HG03521 (cell line): ENCODE measurements around the gene PRKN.

Source experiments
- ATAC-seq: cut with Tn5 transposase; IDR thresholded peaks from one replicate; pipeline ENCODE4 v1.9.1; 2021; ENCODE audit warnings: mild to moderate bottlenecking, moderate library complexity; ENCODE audit not compliant: unreplicated experiment

Gene PRKN

DNA sequence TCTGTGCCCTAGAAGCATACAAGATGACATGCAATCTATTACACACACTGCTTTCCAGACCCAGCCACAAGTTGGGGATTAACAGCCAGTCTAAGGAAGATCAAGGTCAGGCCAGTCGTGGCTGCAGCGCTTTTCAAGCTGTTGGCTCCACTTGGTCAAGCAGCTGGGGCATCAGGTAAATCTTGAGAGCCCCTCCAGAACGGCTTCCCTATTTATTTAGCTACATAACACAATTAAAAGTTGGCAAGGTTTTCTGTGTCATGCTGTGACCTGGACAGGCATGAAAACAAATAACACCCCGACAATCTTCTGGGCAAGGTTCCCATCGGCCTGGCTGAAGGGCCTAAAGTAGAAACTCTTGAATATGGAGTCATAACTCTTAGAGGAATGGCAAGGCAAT, 524.3 kb downstream of the PRKN start:
- ATAC-seq, result no peak

DNA sequence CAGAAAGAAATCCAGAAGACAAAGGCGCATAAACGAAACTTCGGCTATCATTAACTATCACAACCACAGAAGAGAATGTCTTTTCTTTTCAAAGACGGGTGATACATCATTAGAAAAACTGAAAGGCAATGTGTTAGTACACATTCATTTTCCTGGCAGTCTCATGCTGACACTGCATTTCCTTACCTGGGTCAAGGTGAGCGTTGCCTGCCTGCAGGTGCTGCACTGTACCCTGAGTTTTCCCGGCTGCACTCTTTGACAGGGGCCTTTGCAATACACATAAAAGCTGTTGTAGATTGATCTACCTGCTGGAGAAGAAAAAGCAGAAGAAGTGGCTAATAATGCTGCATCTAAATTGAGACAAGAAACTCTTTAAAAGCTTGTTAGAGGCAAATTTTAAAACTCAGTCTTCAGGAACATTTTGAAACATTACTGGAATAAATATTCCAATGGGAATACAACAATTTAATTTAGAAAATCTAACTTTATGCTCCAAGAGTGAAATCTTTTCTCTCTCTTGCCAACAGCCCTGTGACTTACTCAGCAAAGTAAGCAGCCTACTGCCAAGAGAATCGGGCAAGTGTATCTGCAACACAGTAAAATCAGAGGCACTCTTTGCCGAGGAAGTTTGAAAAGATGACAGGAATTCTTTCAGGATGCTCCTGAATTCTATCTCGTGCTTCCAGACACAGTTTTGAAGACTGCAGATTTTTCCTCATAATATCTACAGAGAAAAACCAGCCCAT, 526.4 kb downstream of the PRKN start:
- no peak for ATAC-seq

DNA sequence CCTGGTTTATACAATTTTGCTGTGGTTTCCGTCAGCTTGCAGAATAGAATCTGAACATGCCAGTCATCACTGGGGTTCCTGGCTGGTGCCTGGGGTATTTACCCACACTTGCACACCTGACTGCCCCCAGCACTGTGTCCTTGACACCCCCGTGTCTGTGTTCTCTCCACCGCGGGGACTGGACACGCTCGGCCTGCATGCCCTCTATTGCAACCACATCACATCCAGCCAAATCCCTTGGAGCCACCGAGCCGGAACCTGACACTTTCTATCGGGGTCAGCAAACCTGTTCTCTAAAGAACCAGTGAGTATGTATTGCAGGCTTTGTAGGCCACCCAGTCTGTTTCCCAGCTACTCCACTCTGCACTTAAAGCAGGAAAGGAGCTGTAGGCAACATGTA, 527.5 kb downstream of the PRKN start:
- ATAC-seq, result no peak

DNA sequence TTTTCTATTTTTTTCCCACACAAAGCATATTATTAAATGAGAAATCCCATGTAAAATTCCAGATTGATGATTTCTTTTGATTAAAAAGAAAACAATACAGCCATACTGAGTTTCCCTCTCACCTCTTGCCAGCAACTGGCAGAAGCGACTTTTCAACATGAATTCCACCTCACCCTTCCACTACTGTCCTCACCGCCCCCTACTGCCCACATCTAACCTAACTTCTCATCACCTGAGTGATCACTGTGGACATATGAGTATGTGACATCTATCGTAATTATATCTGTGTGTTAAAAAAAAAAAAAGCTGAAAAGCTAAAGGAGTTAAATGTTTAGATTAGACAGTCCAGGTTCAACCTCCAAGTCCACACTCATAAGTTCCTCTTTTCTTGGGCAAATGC, 528.6 kb downstream of the PRKN start:
- no peak for ATAC-seq

DNA sequence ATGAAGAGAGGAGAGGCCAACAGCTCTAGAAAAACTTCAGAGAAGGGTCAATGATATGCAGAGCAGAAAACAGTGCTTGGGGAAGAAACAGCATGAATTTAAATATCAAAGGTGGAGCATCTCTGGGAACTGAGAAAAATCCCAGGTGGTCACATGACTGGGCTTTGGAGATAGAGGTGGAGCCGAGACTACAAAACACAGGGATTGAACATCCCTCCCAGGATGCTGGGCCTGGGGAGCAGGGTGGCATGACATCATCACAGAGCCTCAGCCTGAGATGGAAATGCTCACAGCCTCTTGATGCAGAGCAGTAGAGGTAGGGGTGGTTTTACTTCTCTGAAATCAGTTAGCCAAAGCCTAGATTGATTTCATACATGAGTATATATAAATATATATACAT, 529.5 kb downstream of the PRKN start:
- no peak for ATAC-seq

DNA sequence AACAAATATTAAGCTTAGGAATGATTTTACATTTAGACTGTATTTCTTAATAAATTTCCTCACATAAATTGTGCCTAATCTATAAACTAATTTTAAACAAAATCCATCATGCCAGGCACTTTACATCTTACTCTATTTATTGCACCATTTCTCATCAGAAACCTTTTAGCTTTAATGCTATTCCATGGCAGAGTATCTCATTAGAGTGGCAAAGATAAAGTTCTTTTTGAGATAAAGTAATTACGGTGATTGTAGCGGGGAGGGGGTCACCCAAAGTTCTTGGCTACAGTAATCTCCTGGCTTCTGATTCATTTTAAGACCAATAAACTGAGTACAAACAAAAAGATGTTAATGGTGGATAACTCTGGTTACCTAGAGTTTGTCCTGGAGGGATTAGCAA, 532.1 kb downstream of the PRKN start:
- no peak for ATAC-seq

DNA sequence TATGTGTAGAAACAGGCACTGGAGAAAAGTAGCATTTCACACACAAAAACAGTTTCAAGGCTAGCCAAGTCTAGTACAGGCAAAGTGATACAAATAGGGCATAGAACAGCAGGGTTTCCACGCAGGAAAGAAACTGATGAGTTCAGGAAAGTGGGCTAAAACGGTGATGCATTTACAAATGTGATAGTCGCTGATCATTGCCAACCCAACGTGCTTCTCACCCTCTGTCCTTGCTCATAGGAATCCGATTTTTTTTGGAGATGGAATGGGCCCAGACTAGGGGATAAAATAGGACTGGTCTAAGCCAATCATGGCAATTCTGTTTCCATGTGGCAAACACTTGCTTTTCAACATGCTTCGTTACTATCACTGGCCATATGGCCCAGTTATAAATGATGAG, 536.6 kb downstream of the PRKN start:
- no peak for ATAC-seq

DNA sequence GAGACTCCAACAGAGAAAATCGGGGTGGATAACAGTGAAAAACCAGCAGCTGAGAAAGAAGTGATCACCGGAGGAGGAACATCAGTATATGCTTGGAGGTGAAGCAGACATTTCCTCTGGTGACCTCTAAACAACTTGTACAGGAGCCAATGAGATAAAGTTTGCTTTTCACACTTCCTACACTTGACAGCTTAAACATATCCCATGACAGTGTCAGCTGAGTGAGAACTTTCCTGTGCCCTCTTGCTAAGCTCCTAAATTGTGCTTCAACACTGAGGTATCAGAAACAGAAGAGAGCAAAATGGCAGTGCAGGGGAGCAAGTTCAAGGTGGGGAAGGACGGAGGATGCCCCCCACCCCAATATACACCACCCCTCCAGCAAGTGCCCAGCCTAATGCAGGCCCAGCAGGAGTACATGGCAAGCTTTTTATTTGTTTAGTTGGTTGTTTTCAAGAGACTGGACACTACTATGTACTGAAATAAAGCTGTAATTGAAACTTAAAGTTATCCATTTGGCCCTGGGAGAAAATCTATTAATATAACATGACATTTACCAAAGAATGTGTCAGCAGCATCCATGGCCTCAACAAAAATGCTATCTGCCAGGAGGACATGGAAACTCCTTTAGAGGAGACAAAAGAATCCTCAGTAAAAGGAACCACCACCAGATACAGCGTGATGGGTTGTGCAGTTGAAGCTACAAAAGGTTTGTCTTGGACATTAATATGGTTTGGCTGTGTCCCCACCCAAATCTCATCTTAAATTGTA, 540.2 kb downstream of the PRKN start:
- ATAC-seq, result no peak

DNA sequence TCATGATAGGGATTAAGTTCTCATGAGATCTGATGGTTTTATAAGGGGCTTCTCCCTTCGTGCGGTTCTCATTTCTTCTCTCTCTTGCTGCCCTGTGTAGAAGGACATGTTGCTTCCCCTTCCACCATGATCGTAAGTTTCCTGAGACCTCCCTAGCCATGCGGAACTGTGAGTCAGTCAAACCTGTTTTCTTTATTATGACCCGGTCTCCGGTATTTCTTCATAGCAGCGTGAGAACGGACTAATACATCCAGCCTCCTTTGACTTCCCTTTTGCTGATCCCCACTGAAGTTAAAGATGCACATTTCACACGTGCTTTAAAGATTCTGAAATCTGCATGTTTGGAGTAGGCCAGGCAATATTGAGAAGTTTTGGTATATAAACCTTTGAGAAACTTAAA, 543.1 kb downstream of the PRKN start:
- no peak for ATAC-seq

DNA sequence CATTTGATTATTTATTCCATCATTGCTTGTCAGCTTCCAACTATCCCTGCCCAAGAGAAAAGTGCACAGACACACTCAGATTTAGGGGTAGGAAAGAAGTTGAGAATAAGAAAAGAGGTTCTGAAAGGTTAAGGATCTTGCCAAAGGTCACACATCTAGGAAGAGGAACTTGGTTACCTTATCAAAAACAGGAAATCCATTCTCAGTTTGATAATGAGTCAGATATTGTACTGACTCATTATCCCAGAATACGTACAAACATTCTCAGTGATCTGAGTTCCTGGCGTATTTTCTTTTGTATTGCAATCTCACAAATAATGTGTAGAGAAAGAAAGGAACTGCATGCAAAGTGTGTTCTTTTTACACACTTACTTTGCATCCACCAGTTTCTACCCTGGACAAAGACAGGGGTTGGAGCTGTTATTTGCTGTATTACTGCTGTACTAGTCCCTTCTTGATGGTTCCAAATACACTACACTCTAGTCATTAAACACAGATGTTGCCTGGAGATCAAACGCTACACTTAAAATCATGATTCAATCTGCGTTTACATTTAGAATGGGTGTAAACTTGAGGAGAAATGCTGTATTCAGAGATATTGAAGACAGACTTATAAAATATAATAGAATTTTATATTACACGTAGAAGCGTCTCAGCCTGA, 545.7 kb downstream of the PRKN start:
- ATAC-seq, result no peak

DNA sequence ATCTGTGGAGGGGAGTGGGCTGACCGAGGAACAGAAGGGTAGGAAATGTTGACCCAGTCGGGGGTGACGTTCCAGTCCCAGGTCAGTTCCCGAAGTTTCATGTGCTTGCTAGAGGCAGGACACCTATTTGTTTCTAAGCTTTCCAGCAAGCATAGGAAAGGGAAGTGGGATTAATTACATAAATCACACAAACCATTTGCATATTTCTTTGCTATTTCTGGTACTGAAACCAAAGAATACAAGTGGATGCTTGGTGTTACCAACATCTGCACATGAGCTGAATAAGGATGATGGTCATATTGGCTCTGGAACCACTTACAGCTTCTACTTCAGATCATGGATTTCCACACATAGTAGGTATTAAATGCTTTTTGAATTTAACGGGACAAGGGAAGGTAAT, 546.5 kb downstream of the PRKN start:
- no peak for ATAC-seq

DNA sequence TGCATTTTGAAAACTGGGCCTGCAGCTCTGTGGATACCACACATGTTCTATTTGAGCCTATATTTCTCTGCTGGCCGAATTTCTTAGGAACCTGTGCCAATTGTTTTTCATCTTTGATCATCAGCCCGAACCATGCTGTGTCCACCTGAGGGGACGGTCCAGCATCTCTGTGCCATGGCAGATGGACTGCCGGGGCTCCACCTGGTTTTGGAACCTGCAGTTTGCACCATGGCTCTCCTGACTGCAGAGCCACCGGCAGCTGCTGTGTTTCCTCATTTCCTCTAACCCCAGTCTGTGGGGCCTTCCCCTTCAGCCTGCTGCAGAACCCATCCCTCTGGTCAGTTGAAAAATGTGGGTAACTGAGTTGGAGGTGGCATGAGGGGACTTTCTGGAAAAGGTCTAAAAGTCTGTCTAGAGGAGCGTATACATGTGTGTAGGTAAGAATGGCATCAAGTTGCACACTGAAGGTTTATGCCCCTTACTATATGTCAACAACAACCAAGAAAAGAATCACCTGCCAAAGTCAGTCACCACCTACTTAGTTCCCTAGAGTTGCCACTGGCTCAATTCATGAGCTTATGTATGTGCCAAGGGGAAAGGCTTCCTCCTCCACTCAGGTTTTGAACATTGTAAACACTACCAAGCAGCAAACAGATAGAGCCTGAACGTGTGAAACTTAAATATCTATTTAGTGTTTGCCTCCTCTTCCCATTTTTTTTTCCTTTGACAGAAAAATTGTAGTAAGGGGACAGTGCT, 548.2 kb downstream of the PRKN start:
- ATAC-seq, result no peak

DNA sequence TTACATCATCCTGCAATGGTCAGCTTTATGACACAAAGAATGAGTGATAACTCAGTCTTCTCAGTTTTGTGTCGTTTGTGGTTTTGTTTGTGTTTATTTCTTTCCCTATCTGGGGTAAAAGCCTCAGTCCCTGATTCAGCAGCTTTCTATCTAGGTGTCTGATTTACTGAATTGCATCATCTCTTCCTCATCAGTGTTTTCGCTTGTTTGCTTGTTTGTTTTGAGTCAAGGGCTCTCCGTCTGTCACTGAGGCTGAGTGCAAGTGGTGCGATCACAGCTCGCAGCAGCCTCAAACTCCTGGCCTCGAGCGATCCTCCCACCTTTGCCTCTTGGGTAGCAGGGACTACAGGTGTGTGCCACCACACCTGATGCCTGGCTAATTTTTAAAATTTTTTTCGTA, 548.9 kb downstream of the PRKN start:
- ATAC-seq, result no peak

DNA sequence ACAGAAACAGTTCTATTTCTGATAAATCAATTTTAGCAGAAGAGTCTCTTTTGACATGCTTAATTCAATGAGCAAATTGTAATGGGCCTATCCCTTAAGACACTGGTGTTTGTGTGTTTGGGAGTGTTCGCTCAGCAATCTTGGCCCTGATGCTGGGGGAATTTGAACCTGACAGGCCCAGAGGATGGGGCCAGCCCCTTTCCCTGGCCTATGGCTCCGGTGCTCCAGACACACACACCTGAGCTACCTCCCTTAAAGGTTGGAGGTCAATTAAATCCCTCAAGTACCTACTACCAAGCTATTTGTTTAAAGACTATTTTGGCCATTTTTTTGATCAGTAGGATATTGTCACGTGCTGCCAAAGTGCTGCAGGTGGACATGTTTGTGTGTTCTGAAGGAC, 549.3 kb downstream of the PRKN start:
- ATAC-seq, result no peak

DNA sequence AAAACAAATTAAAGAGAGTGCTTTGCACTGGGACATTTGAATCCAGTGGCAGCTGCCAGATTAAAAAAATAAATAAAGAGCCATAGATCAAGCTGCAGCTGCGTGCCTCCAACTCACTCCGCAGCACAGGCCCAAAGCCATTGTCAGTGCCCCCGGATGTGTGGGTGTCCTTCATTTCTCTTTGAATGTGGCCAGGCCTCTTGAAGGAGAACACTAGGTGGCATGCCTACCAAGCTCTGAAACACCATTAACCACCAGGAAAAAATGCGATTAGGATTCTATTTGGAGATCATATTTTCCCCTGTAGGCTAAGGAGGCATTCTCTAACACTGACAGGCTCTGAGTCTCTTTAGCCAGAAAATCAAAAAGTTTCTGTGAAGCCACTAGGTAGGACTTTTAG, 549.8 kb downstream of the PRKN start:
- ATAC-seq, result no peak

DNA sequence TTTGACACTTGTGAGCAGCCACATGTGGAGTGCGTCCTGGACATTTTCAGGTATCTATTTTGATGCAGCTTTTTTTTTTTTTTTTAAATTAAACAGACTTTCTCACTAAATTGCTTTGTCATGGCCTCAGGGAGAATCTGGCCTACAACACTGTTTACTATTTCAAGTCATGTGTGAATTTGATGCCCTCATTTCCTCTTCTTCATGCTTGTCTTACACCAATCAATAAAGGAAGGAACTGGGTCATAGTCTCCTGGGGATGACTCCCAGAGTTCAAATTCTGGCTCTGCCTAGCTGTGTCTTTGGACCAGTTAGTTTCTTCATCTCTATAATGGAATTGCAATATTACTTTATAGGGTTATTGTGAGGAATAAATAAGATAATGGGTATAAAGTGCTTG, 554.1 kb downstream of the PRKN start:
- ATAC-seq, result no peak

DNA sequence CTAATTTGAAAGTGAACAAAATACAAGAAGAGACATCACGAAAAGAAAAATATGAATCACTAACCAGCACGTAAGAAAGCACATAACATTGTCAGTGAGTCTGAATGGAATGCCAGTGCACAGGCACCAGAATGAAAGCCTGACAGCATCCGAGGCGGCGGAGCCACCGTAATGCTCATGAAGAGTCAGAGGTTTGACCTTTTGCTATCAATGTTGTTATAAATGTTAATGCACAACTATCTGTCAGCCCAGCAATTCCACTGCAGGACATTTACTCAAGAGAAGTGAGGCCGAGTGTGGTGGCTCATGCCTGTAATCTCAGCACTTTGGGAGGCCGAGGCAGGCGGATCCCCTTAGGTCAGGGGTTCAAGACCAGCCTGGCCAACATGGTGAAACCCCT, 562.1 kb downstream of the PRKN start:
- ATAC-seq, result no peak

DNA sequence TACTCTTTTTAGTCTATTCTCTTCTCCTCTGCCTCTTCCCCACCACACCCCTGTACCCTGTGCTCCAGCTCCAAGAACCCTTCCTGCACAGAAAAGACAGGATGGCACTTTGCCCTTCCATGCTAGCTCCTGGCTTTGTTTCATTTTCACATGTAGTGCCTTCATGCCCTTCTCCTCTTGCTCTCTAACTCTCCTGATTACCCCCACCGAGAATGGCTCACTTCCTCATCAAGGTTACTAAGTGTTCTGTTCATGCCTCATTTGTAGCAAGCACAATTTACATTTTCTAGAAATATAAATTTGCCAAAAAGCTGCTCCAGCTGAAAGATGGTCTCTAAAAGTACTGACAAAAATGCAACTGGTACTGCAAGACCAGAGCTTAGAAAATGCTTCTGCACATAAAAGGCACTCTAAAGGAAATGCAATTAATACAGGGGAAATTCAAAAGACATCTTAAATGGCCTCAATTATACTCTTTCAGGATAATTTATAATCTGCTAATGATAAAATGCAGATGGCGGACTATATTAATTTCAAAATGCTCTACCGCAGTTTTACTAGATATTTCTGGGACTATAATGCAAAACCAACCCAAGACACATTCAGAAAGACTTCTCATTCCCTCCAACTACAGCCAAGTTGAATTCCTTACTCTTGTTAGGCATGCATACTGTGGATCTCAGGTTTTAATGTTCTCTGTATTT, 570.2 kb downstream of the PRKN start:
- ATAC-seq, result no peak

DNA sequence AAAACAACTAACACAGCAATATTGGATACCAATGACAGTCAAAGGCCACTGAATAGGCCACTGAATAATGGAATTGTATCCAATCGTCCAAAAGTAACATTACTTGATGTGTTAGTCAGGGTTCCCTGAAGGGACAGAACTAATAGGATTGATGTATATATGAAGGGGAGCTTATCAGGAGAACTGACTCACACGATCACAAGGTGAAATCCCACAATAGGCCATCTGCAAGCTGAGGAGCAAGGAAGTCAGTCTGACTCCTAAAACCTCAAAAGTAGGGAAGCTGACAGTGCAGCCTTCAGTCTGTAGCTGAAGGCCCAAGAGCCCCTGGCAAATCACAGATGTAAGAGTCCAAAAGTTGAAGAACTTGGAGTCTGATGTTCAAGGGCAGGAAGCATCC, 571.4 kb downstream of the PRKN start:
- ATAC-seq, result no peak

DNA sequence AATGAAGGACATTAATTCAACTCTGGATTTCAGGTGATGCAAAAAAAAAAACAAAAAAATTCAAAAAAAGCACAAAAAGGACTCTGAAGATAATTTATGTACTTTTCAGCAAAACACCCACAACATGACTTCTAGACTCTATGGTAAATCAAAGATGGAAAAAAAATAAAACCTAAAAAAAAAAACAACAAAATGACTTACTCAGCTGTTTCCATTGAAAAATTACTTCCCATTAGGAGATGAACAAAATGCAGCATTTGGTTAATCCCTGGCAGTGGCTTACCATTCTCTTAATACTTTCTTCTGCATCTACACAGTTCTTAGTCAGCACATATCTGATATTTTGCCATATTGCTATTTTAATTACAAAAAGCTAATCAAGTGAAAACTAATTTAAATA, 572.6 kb downstream of the PRKN start:
- no peak for ATAC-seq

DNA sequence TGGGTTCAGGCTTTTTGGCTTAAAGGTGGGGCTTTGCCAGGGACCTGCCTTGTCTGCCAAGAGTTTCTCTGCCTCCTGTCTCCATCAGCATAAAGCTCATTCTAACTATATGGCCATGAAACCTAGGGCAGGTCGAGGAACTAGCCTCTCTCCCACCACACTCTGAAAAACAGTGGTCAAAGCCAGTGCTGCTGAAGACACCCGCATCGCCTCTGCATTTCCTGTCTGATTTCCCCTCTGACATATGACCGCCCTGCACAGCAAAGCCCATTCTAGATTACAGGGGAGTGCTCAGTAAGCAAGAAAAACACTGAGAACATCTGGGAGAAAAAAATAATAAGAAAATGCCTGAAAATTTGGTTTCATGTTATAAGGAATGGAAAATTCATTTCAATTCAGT, 573.6 kb downstream of the PRKN start:
- no peak for ATAC-seq
